ENCODE results near the gene WDR77. TPM values are rescaled to one million over a fixed set of nuclear protein-coding genes. Genes with fewer than 3 reads are reported as not detected.

WDR77 gene
- total and polyA plus RNA-seq, 2 of the 4 experiments (the other 2 are of a cell fraction) = 80.8 to 87.0 TPM

- no TSS peak for BruUV-seq (replicated peaks)
- H3K4me1 ChIP-seq (ENCODE audit: control insufficient read depth, insufficient read depth, low read length) = no peaks in the 10 kb centered on the region
- H2BK15ac ChIP-seq (ENCODE audit: low read depth, low read length) = no peak overlapping the region
- no peak overlapping the region for H2AK5ac ChIP-seq (ENCODE audit: low read depth, low read length)
- no peak overlapping the region for H3K4ac ChIP-seq (ENCODE audit: low read depth, low read length)
- ChIA-PET POLR2A (ENCODE audit: unreplicated experiment) (no interaction called here), CTCF (no interaction called here)
- dilution Hi-C loops (cut with HindIII; ENCODE audit: low sequenced_read_pairs, unreplicated experiment) = loop anchor here (25.0 kb wide), 1 partner anchor 291 kb away; the partner anchor contains the start of gene DDX20
- H4K20me1 ChIP-seq (ENCODE audit: insufficient read depth, low read length) = no peaks in the 10 kb centered on the region
- no peak overlapping the region for H4K5ac ChIP-seq (ENCODE audit: low read depth, low read length)
- no peaks in the 10 kb centered on the region for H3K79me1 ChIP-seq (ENCODE audit: low read depth in 1 of 2, low read length in 2 of 2)
- no peaks in the 10 kb centered on the region for H3K9me1 ChIP-seq (ENCODE audit: insufficient read depth, low read length)
- H2AFZ ChIP-seq (replicated peaks; ENCODE audit: low read length, poor library complexity) = no peak overlapping the region
- no peak overlapping the region for H2BK5ac ChIP-seq (ENCODE audit: low read depth, low read length, poor library complexity, severe bottlenecking)
- H3K56ac ChIP-seq (ENCODE audit: extremely low read depth, insufficient read depth, low read length) = no peak overlapping the region
- ATAC-seq (ENCODE audit: low read depth) (no peak), DNase-seq (no peak)
- no peak overlapping the region for H3K27ac ChIP-seq (ENCODE audit: insufficient read depth, low read length)
- H3K18ac ChIP-seq (ENCODE audit: low read depth, low read length) = no peak overlapping the region
- H3K9ac ChIP-seq (ENCODE audit: low read depth, low read length) = no peak overlapping the region
- H3K36me3 ChIP-seq (ENCODE audit: control insufficient read depth, insufficient read depth, low read length) = peaks cover 11% of the 10 kb centered on the region
- no peak overlapping the region for H3K23ac ChIP-seq (ENCODE audit: low read depth, low read length)
- H3K4me3 ChIP-seq (ENCODE audit: insufficient read depth, low read depth, low read length) = no peak overlapping the region
- no peak for TF ChIP-seq RAD21 (IDR thresholded peaks at IDR 0.05; ENCODE audit: low read length)
- TF ChIP-seq MXI1 (IDR thresholded peaks at IDR 0.05; ENCODE audit: borderline replicate concordance, low read depth, low read length) = no peak
- no peak for TF ChIP-seq RFX5 (IDR thresholded peaks at IDR 0.05; ENCODE audit: low read depth, low read length)
- TF ChIP-seq BHLHE40 (IDR thresholded peaks at IDR 0.05; ENCODE audit: low read depth, low read length) = no peak
- no peak for TF ChIP-seq MAFK (IDR thresholded peaks at IDR 0.05; ENCODE audit: low read depth, low read length)
- TF ChIP-seq CEBPB (IDR thresholded peaks at IDR 0.05; ENCODE audit: low read depth, low read length) = no peak
- TF ChIP-seq FOS (IDR thresholded peaks at IDR 0.05; ENCODE audit: low read depth, low read length) = no peak
- no peak for TF ChIP-seq NFE2L2 (IDR thresholded peaks at IDR 0.05; ENCODE audit: low read depth, low read length)
- no peak for TF ChIP-seq SMC3 (IDR thresholded peaks at IDR 0.05; ENCODE audit: low read depth, low read length)
- TF ChIP-seq USF2 (IDR thresholded peaks at IDR 0.05; ENCODE audit: low read depth, low read length) = no peak
- TF ChIP-seq POLR2A (IDR thresholded peaks at IDR 0.05; ENCODE audit: low read depth, low read length) = no peak
- no peak for TF ChIP-seq CTCF (conservative IDR thresholded peaks at IDR 0.05; ENCODE audit: low read depth, low read length)
- TF ChIP-seq RCOR1 (IDR thresholded peaks at IDR 0.05; ENCODE audit: insufficient replicate concordance, low read length) = no peak
- no peak for TF ChIP-seq MAZ (IDR thresholded peaks at IDR 0.05; ENCODE audit: borderline replicate concordance, low read depth, low read length)
- no peak for TF ChIP-seq ELK1 (IDR thresholded peaks at IDR 0.05; ENCODE audit: borderline replicate concordance, low read depth, low read length)
- no peak for TF ChIP-seq CHD1 (IDR thresholded peaks at IDR 0.05; ENCODE audit: low read depth, low read length)
- H2BK120ac ChIP-seq (ENCODE audit: low read depth, low read length) = no peak overlapping the region
- no peak overlapping the region for H3K14ac ChIP-seq (replicated peaks; ENCODE audit: low read depth, low read length)
- no peak overlapping the region for H4K8ac ChIP-seq (ENCODE audit: low read depth in 2 of 2, low read length in 2 of 2)
- no peaks in the 10 kb centered on the region for H3K27me3 ChIP-seq (ENCODE audit: control insufficient read depth, insufficient read depth, low read length)
- in situ Hi-C loops (cut with MboI; ENCODE audit: low sequenced_read_pairs) = no loop called here
- no peaks in the 10 kb centered on the region for H3K9me3 ChIP-seq (ENCODE audit: control insufficient read depth, insufficient read depth, low read length)
- H3K4me2 ChIP-seq (ENCODE audit: low read depth, low read length) = no peak overlapping the region
- H4K91ac ChIP-seq (ENCODE audit: insufficient read depth, low read depth, low read length) = no peak overlapping the region
- H2AK9ac ChIP-seq (replicated peaks; ENCODE audit: low read depth, low read length, poor library complexity) = no peak overlapping the region
- H2BK20ac ChIP-seq (ENCODE audit: low read depth, low read length) = no peak overlapping the region
- 76% methylated on average over 3 of the region's 3 CpGs; no CpG with 5 or more reads in 1 of the 2 experiments for WGBS, 2 experiments (ENCODE audit: extremely low coverage in 2 of 2, insufficient read length in 1 of 2)
- intact Hi-C loops (cut with micrococcal nuclease) = no loop called here
Observed at GRCh38 chr1:111471012-111471411, 22.0 kb upstream of the WDR77 start.

Measured in IMR-90 (cell line).